HFFc6 (cell line): ENCODE data around the gene CPA1. TPM values are rescaled to one million over a fixed set of nuclear protein-coding genes. Genes with fewer than 3 reads are reported as not detected.

Experiments
- DNase-seq: peaks from one replicate; pipeline ENCODE4 v3.0.0-alpha.2; 2018
- H3K27ac Mint-ChIP-seq: 2 replicates; pipeline ENCODE4 v1.8.0; 2020; ENCODE audit warnings: mild to moderate bottlenecking, mixed read lengths
- H3K27me3 Mint-ChIP-seq: 2 replicates; pipeline ENCODE4 v1.8.0; 2021; ENCODE audit warnings: mild to moderate bottlenecking, moderate library complexity, mixed read lengths; ENCODE audit not compliant: insufficient read depth
- H3K36me3 Mint-ChIP-seq: 2 replicates; pipeline ENCODE4 v1.8.0; 2021; ENCODE audit warnings: low read depth, mixed read lengths
- H3K4me1 Mint-ChIP-seq: 2 replicates; pipeline ENCODE4 v1.8.0; 2020; ENCODE audit warnings: low read depth, mixed read lengths
- H3K4me3 Mint-ChIP-seq: 2 replicates; pipeline ENCODE4 v1.8.0; 2020; ENCODE audit warnings: mild to moderate bottlenecking, moderate library complexity, mixed read lengths
- H3K9me3 Mint-ChIP-seq: 2 replicates; pipeline ENCODE4 v1.8.0; 2020; ENCODE audit warnings: mild to moderate bottlenecking, mixed read lengths
- CTCF ChIP-seq: fragments of 200-600 bp; sonication (generic); IDR thresholded peaks from 2 replicates; pipeline ENCODE4 v1.5.0; 2021; ENCODE audit warnings: antibody characterized with exemption, mild to moderate bottlenecking
- total RNA-seq, 6 experiments: library from RNA; stranded (reverse); fragmentation: NEBNext Ultra II Directional; extraction: Animal tissue kit (Norgen Biotek cat#: 25700); gene quantifications; 2 replicates in 1 of 6; 3 replicates in 5 of 6; pipeline ENCODE4 v1.2.3, GENCODE V29; 2021

Gene CPA1
- total RNA-seq, 6 experiments from 2014 or later = not detected

- Mint-ChIP-seq H3K4me1 (peaks cover 14% of the 10 kb centered on the region), H3K27me3 (no peaks in the 10 kb centered on the region), H3K9me3 (no peaks in the 10 kb centered on the region), H3K4me3 (no peak overlapping the region), H3K27ac (no peak overlapping the region), H3K36me3 (peaks cover 22% of the 10 kb centered on the region)
- TF ChIP-seq CTCF = no peak
- DNase-seq = no peak
Measured at GRCh38 chr7:130401101-130401500, 20.8 kb downstream of the CPA1 start.

GRCh38 chr7:130401578-130401977, 21.3 kb downstream of the CPA1 start:
- no peaks in the 10 kb centered on the region for H3K27me3 Mint-ChIP-seq
- peaks cover 14% of the 10 kb centered on the region for H3K4me1 Mint-ChIP-seq
- H3K36me3 Mint-ChIP-seq = peaks cover 22% of the 10 kb centered on the region
- H3K4me3 Mint-ChIP-seq = no peak overlapping the region
- H3K9me3 Mint-ChIP-seq = no peaks in the 10 kb centered on the region
- DNase-seq = no peak
- no peak for TF ChIP-seq CTCF
- no peak overlapping the region for H3K27ac Mint-ChIP-seq

- Mint-ChIP-seq H3K27me3 (no peaks in the 10 kb centered on the region), H3K9me3 (no peaks in the 10 kb centered on the region), H3K36me3 (peaks cover 16% of the 10 kb centered on the region), H3K4me1 (peaks cover 18% of the 10 kb centered on the region), H3K27ac (no peak overlapping the region), H3K4me3 (no peak overlapping the region)
- DNase-seq = no peak
- no peak for TF ChIP-seq CTCF
Measured at GRCh38 chr7:130405003-130405402, 24.7 kb downstream of the CPA1 start.

GRCh38 chr7:130409067-130409711, 28.9 kb downstream of the CPA1 start:
- H3K27me3 Mint-ChIP-seq = 0 out of 2 replicates have a peak, but pooled peaks cover 2% of the 10 kb centered on the region
- H3K9me3 Mint-ChIP-seq = no peaks in the 10 kb centered on the region
- no peak for TF ChIP-seq CTCF
- H3K36me3 Mint-ChIP-seq = no peaks in the 10 kb centered on the region
- H3K4me1 Mint-ChIP-seq = peaks cover 9% of the 10 kb centered on the region
- DNase-seq = no peak
- H3K4me3 Mint-ChIP-seq = no peak overlapping the region
- no peak overlapping the region for H3K27ac Mint-ChIP-seq

- H3K27me3 Mint-ChIP-seq = 0 out of 2 replicates have a peak, but pooled peaks cover 2% of the 10 kb centered on the region
- H3K9me3 Mint-ChIP-seq = no peaks in the 10 kb centered on the region
- TF ChIP-seq CTCF = no peak
- H3K27ac Mint-ChIP-seq = no peak overlapping the region
- H3K36me3 Mint-ChIP-seq = no peaks in the 10 kb centered on the region
- H3K4me1 Mint-ChIP-seq = peaks cover 9% of the 10 kb centered on the region
- no peak for DNase-seq
- H3K4me3 Mint-ChIP-seq = no peak overlapping the region
Measured at GRCh38 chr7:130409712-130410072, 29.4 kb downstream of the CPA1 start.
